Activated CD4-positive, alpha-beta memory T cell treated with anti-CD3 and anti-CD28 coated beads, Interleukin-2, amount 10 ng/mL, durations not matched to agents 7 days and 5 days (primary cell): Measurements from ENCODE around the gene CCT8. TPM values are rescaled to one million over a fixed set of nuclear protein-coding genes. Genes with fewer than 3 reads are reported as not detected.
A peak's percentile ranks its signal among the peaks of the same experiment; 100 is the strongest.
"Not testable (repeated sequence)": the region's sequence is repeated elsewhere in the genome, so short reads cannot be mapped to it uniquely, and the experiment has no call there.

Source experiments
- CTCF ChIA-PET: fragments of 350-600 bp; sonication (Branson Sonifier 250); formaldehyde crosslinking; loops from one replicate; lab custom pipeline; 2021; ENCODE audit warnings: antibody characterized with exemption, inconsistent platforms; lab: Charles Lee
- POLR2A ChIA-PET: fragments of 350-600 bp; sonication (Branson Sonifier 250); formaldehyde crosslinking; loops from one replicate; lab custom pipeline; 2021; ENCODE audit warnings: antibody characterized with exemption; lab: Charles Lee
- DNase-seq: peaks from one replicate; pipeline ENCODE4 v3.0.0-alpha.2; 2020
- H3K27ac Mint-ChIP-seq: one replicate; pipeline ENCODE4 v1.8.0; 2021; ENCODE audit warnings: mild to moderate bottlenecking, mixed read lengths
- H3K27me3 Mint-ChIP-seq: one replicate; pipeline ENCODE4 v1.8.0; 2021; ENCODE audit warnings: mixed read lengths
- H3K36me3 Mint-ChIP-seq: one replicate; pipeline ENCODE4 v1.8.0; 2021; ENCODE audit warnings: low read depth, mixed read lengths
- H3K4me1 Mint-ChIP-seq: one replicate; pipeline ENCODE4 v1.8.0; 2021; ENCODE audit warnings: mixed read lengths
- H3K4me3 Mint-ChIP-seq: one replicate; pipeline ENCODE4 v1.8.0; 2021; ENCODE audit warnings: mild to moderate bottlenecking, mixed read lengths
- H3K9me3 Mint-ChIP-seq: one replicate; pipeline ENCODE4 v1.8.0; 2021; ENCODE audit warnings: mixed read lengths
- total RNA-seq, 2 experiments: library from RNA; stranded (reverse); gene quantifications; one replicate each; pipeline ENCODE4 v1.2.3, GENCODE V29; 2021

Gene CCT8
- total RNA-seq, 2 experiments from 2014 or later = 214 to 216 TPM

DNA sequence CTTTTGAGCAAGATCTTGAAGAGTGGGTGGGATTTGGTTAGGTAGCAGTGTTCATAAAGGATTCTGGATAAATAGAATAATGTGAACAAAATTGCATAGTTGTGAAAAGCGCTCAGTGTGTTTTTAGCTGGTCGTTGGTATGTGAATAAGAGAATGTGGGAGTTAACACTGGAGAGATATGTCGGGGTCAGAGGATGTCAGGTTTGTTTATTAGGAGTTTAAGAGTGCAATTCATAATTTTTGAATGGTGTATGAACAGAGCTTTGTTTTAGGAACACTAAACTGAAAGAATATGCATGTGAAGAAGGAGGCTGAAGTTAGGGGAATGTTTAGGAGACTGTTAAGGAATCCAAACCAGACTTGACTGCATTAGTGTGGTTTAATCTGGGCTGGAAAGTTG lies 39.6 kb downstream of the CCT8 start:
- CTCF ChIA-PET = no interaction called here
- POLR2A ChIA-PET = interaction anchor here (0.7 to 1.3 kb wide), 3 partner anchors 9 to 31 kb away, joined by 3 to 4 read pairs (median 4); partner anchors contain the start of genes RWDD2B and USP16
- H3K27ac Mint-ChIP-seq = no peak overlapping the region

DNA sequence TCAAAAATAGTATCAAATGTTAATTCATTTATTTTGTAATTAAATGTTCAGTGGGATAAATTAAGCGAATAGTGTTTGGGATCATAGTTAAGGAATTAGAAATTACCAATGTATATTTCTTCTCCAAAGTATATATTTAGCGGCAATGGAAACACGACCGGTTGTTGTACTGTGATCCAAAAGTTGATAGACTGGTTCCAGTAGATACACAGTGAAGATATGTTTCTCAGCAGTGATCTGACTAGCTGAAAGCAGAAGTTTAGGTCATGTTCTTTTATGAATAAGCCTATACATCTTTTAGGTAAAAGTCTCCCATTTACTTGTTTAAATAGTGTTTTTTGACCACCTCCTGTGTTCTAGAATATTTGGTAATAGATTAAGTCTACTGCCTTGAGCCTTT lies 40.1 kb downstream of the CCT8 start:
- no peaks in the 10 kb centered on the region for H3K27me3 Mint-ChIP-seq
- H3K27ac Mint-ChIP-seq = no peak overlapping the region
- H3K36me3 Mint-ChIP-seq = peaks cover 66% of the 10 kb centered on the region
- DNase-seq = no peak
- H3K9me3 Mint-ChIP-seq = no peaks in the 10 kb centered on the region
- H3K4me3 Mint-ChIP-seq = no peak overlapping the region
- ChIA-PET CTCF (no interaction called here), POLR2A (interaction anchor here (0.7 to 1.3 kb wide), 3 partner anchors 8 to 31 kb away, joined by 3 to 4 read pairs (median 4); partner anchors contain the start of genes RWDD2B and USP16)
- H3K4me1 Mint-ChIP-seq = peaks cover 17% of the 10 kb centered on the region

More for the DNA sequence above, 39.6 kb downstream of the CCT8 start:
- peaks cover 17% of the 10 kb centered on the region for H3K4me1 Mint-ChIP-seq
- H3K9me3 Mint-ChIP-seq = no peaks in the 10 kb centered on the region
- H3K36me3 Mint-ChIP-seq = peaks cover 68% of the 10 kb centered on the region
- no peaks in the 10 kb centered on the region for H3K27me3 Mint-ChIP-seq
- DNase-seq = no peak
- no peak overlapping the region for H3K4me3 Mint-ChIP-seq

DNA sequence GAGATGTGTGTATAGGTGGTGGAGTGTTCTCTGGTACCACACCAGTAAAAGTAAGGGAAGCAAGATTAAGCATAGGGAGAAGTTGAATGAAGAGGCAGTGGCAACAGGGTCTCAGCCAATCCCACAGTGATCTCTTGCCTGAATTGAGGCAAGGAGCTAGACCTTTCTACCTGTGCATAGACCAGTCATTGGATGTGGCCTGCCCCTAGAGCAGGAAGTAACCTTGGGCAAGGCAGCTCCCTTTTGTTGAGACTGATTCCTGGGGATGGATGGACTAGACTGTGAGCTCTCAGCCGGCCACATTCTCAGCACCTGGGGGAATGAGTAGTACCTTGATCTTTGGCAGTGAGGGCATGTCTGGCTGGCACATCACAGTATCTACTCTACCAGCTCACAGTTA lies 42.5 kb downstream of the CCT8 start:
- peaks cover 52% of the 10 kb centered on the region for H3K36me3 Mint-ChIP-seq
- H3K9me3 Mint-ChIP-seq = no peaks in the 10 kb centered on the region
- H3K27ac Mint-ChIP-seq = no peak overlapping the region
- H3K27me3 Mint-ChIP-seq = no peaks in the 10 kb centered on the region
- CTCF ChIA-PET = no interaction called here
- no peak for DNase-seq
- POLR2A ChIA-PET = interaction anchor here (0.9 to 1.6 kb wide), 5 partner anchors 12 to 39 kb away, joined by 3 to 5 read pairs (median 4); partner anchors contain the start of genes LTN1 and RWDD2B
- no peak overlapping the region for H3K4me3 Mint-ChIP-seq
- H3K4me1 Mint-ChIP-seq = peaks cover 27% of the 10 kb centered on the region

DNA sequence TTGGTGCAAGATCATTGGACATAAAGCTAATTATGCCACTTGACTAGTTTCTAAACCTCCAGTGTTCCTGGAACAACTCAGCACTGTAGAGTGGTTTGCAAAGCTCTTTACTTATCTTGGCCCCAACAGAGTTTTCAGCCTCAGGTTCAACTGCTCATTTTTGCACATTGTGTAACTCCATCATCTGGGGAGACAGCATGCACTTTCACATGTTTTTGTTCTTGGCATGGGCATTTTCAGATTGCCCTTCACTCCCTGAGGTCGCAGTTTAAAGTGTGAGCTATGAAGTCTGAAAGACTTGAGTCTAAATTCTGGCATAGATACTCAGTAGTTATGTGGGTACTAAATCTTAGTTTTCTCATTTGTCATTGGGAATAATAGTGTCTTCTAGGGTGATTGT lies 43.9 kb downstream of the CCT8 start:
- H3K4me1 Mint-ChIP-seq = peaks cover 35% of the 10 kb centered on the region
- no peak overlapping the region for H3K27ac Mint-ChIP-seq
- ChIA-PET POLR2A (interaction anchor here (1.0 to 1.3 kb wide), 2 partner anchors 27 to 62 kb away, joined by 3 to 4 read pairs; no protein-coding TSS in a partner anchor), CTCF (no interaction called here)
- peaks cover 50% of the 10 kb centered on the region for H3K36me3 Mint-ChIP-seq
- DNase-seq = no peak
- no peaks in the 10 kb centered on the region for H3K9me3 Mint-ChIP-seq
- H3K4me3 Mint-ChIP-seq = no peak overlapping the region
- no peaks in the 10 kb centered on the region for H3K27me3 Mint-ChIP-seq

DNA sequence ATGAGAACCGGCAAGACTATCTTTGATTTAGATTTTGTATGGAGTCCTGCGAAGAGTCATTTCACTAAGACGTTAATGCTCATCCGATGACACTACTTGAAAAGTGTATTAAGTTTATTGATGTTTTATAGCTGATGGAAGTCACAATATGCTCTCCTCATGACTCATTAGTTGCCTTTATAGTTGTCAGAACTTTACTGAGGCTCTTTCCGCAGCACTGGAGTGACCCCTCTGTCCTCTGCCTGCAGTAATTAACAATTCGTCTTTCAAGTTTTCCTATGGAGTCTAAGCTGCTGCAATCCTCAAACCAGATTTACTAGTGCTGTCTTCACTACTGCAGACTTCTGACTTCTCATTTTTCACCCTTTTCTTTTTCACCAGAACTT lies 48.1 kb downstream of the CCT8 start:
- CTCF ChIA-PET = interaction anchor here (0.8 to 1.8 kb wide), 7 partner anchors 15 to 280 kb away, joined by 3 to 13 read pairs (median 4); partner anchors contain the start of genes CCT8 and LTN1
- POLR2A ChIA-PET = interaction anchor here (0.8 to 6.6 kb wide), 19 partner anchors 8 to 277 kb away, joined by 3 to 127 read pairs (median 5); partner anchors contain the start of genes BACH1, CCT8 and LTN1
- DNase-seq = no peak
- H3K27ac Mint-ChIP-seq = peak overlapping the region; percentile 95
- H3K27me3 Mint-ChIP-seq = no peaks in the 10 kb centered on the region
- H3K36me3 Mint-ChIP-seq = peaks cover 19% of the 10 kb centered on the region
- no peaks in the 10 kb centered on the region for H3K9me3 Mint-ChIP-seq
- H3K4me3 Mint-ChIP-seq = peak overlapping the region; percentile 98
- peaks cover 52% of the 10 kb centered on the region for H3K4me1 Mint-ChIP-seq

DNA sequence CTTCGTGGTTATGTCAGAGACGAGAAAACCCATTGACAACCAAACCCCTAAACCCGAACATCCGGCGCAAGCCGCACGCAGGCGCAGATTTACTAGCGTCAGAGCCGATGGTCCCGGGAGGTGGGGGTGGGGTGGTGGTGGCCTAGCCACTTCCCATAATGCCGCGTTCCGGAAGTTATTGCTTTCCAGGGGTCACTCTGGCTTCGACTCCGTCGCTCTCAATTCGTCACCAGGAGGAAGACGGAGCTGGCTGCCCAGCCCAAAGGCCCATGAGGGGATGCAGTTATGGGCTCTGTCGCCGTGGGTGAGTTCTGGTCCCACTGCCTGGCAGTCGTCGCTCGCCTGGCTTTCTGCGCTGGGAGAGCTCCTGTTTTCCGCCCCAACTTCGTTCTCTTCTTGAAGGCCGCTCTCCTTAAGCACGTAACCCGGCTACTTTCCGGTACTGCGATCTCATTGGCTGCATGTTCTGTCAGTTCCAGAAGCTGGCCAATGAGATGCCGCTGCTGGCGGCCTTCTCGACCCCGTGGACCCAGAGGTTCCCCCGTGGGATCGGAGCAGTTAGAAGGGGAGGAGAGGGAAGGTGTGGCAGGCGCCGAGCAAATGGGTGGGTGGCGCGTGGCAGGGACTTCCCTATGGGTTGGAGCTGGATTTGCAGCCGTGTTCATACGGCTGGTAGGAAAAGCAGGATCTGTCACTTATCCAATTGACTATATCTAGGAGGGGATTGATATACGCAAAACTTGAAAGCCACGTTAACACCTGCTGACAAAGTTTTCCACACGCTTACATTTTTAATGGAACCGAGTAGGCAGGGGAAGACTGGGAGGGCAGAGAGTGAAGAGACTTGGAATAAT lies 48.7 kb downstream of the CCT8 start, which contains the start of gene USP16:
Gene USP16, plus strand, starts transcription at position 195 of the 854 bp plus-strand sequence. CDS start 3,246 bp downstream, outside the sequence.
- H3K27me3 Mint-ChIP-seq = no peaks in the 10 kb centered on the region
- H3K4me1 Mint-ChIP-seq = peaks cover 57% of the 10 kb centered on the region
- POLR2A ChIA-PET = interaction anchor here (0.7 to 6.6 kb wide), 22 partner anchors 9 to 278 kb away, joined by 3 to 127 read pairs (median 4); partner anchors contain the start of genes BACH1, CCT8 and LTN1

DNA sequence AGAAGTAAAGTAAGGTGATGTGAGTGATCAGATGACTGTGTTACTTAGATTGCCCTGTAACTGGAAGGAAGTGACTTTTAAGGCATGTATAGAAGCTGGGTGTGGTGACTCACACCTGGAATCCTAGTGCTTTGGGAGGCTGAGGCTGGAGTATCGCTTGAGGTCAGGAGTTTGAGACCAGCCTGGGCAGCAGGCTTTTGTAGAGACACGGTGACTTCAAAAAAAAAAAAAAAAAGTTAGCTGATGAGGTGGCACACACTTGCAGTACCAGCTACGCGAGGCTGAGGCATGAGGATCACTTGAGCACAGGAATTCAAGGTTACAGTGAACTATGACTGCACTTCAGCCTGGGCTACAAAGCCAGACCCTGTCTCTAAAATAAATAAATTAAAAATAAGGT lies 51.3 kb downstream of the CCT8 start:
- ChIA-PET POLR2A (interaction anchor here (0.6 to 6.9 kb wide), 5 partner anchors 19 to 302 kb away, joined by 3 to 127 read pairs (median 49); partner anchors contain the start of genes CCT8 and LTN1), CTCF (interaction anchor here (1.0 to 1.8 kb wide), 3 partner anchors 13 to 30 kb away, joined by 3 to 8 read pairs (median 4); partner anchors contain the start of gene LTN1)
- Mint-ChIP-seq H3K4me1 (peaks cover 61% of the 10 kb centered on the region), H3K27me3 (no peaks in the 10 kb centered on the region), H3K4me3 (no peak overlapping the region), H3K27ac (peak overlapping the region; percentile 68), H3K36me3 (peaks cover 11% of the 10 kb centered on the region), H3K9me3 (no peaks in the 10 kb centered on the region)
- DNase-seq = no peak

More for the DNA sequence above, 48.7 kb downstream of the CCT8 start, which contains the start of gene USP16:
- peak within 1 kb of the TSS; percentile 98 for H3K4me3 Mint-ChIP-seq
- CTCF ChIA-PET = interaction anchor here (0.5 to 1.8 kb wide), 9 partner anchors 15 to 410 kb away, joined by 3 to 13 read pairs (median 3); partner anchors contain the start of genes CCT8 and LTN1
- H3K9me3 Mint-ChIP-seq = no peaks in the 10 kb centered on the region
- peak; percentile 95 for DNase-seq
- H3K27ac Mint-ChIP-seq = peak within 1 kb of the TSS; percentile 95
- peaks cover 15% of the 10 kb centered on the region for H3K36me3 Mint-ChIP-seq

DNA sequence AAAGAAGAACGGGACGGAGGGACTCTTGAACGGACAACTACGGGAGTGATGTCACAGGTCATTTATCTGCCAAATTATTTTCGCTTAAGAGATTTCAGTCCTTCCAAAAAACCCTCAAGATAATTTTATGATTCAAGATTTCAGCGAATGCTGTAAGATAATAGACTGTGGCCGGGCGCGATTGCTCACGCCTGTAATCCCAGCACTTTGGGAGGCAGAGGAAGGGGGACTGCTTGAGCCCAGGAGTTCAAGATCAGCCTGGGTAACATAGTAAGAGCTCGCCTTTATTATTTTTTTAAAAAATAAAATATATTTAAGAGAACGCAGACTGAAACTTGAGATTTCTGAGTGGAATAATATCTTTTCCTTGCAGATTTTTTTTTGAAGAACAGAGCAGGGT lies 54.9 kb downstream of the CCT8 start:
- ChIA-PET POLR2A (interaction anchor here (1.1 to 6.9 kb wide), 9 partner anchors 10 to 59 kb away, joined by 4 to 91 read pairs (median 7); partner anchors contain the start of genes CCT8 and LTN1), CTCF (interaction anchor here (1.1 to 2.4 kb wide), 4 partner anchors 11 to 62 kb away, joined by 3 to 18 read pairs (median 4); partner anchors contain the start of gene LTN1)
- peak overlapping the region; percentile 86 for H3K27ac Mint-ChIP-seq
- peaks cover 4% of the 10 kb centered on the region for H3K36me3 Mint-ChIP-seq
- no peaks in the 10 kb centered on the region for H3K9me3 Mint-ChIP-seq
- peaks cover 41% of the 10 kb centered on the region for H3K4me1 Mint-ChIP-seq
- H3K27me3 Mint-ChIP-seq = no peaks in the 10 kb centered on the region
- H3K4me3 Mint-ChIP-seq = peak overlapping the region; percentile 82
- no peak for DNase-seq

DNA sequence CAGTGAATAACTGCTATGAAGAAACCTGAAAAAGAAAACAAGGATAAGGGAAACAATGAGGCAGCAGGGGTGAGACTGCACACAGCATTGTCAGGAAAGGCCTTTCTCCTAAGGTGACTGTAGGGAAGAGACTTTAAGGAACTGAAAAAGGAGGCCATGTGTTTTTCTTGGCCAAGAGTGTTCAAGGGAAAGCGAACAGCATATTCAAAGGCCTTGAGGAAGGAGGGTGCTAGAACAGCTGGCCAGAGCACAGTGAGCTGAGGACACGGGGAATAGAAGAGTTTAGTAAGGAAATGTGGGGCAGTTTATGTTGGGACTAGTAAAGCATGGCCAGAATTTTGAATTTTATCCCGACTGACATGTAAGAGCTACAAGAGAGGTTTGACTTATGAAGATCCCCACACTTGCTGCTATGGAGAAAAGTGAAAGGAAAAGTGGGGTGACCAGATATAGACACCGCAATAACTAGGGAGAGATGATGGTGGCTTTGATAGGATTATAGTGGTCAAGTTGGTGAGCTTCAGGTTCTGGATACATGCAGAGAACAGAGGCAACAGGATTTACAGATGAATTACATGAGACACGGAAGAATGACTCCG lies 55.7 kb downstream of the CCT8 start:
- ChIA-PET CTCF (interaction anchor here (2.4 kb wide), 1 partner anchor 15 kb away, joined by 18 read pairs; no protein-coding TSS in a partner anchor), POLR2A (interaction anchor here (1.2 to 6.9 kb wide), 6 partner anchors 9 to 59 kb away, joined by 4 to 91 read pairs (median 26); partner anchors contain the start of genes CCT8 and LTN1)
- no peak for DNase-seq
- Mint-ChIP-seq H3K4me3 (peak overlapping the region; percentile 82), H3K36me3 (peaks cover 4% of the 10 kb centered on the region), H3K4me1 (peaks cover 35% of the 10 kb centered on the region), H3K27ac (peak overlapping the region; percentile 86), H3K27me3 (no peaks in the 10 kb centered on the region), H3K9me3 (no peaks in the 10 kb centered on the region)

DNA sequence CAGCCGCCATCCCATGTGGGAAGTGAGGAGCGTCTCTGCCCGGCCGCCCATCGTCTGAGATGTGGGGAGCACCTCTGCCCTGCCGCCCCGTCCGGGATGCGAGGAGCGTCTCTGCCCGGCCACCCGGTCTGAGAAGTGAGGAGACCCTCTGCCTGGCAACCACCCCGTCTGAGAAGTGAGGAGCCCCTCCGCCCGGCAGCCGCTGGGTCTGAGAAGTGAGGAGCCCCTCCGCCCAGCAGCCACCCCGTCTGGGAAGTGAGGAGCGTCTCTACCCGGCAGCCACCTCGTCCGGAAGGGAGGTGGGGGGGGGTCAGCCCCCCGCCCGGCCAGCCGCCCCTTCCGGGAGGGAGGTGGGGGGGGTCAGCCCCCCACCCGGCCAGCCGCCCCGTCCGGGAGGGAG lies 62.2 kb downstream of the CCT8 start:
- DNase-seq, H3K27me3 Mint-ChIP-seq: not testable (repeated sequence)

DNA sequence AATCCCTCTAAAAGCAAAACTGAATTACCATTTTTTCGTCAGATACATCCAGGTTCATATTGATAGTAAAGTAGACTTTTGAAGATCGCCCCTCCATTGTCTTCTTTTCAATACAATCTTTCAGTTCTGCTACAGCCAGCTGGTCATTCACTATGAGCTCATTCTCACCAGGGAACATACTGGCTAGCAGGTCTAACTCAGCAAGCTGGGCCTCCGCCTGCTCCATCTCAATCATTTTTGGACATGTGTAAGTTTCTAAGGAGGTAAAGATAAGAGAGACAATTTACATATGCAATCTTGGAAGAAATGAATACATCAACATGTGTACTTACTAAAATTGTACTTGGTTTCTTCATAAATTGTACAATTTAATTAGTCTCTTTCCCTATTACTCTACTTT lies 65.1 kb downstream of the CCT8 start:
- Mint-ChIP-seq H3K4me1 (peaks cover 3% of the 10 kb centered on the region), H3K27me3 (no peaks in the 10 kb centered on the region)
- CTCF ChIA-PET = interaction anchor here (1.2 to 1.4 kb wide), 2 partner anchors 10 to 14 kb away, joined by 3 read pairs; partner anchors contain the start of gene RWDD2B

More for the DNA sequence above, 62.2 kb downstream of the CCT8 start:
- CTCF ChIA-PET, H3K9me3 Mint-ChIP-seq, POLR2A ChIA-PET, H3K4me3 Mint-ChIP-seq, H3K27ac Mint-ChIP-seq, H3K4me1 Mint-ChIP-seq: not testable (repeated sequence)
- peaks cover 12% of the 10 kb centered on the region for H3K36me3 Mint-ChIP-seq

DNA sequence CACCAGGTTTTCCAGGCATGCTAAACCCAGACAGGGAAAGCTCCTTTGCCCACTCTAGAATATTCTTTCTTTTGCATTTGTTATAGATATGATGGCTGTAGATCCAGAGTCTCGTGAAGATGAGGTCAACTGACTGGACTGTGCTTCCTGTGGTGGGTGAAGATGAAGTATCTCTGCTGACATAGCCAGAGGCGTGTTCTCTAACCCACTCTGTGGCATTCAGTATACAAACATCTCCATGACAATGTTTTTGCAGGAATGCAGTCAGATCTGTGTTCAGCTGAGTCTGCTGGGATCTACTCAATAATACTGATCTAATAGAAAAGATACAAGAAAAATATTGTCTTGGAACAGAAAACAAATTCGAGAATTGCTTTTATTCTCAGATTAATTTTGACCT lies 65.6 kb downstream of the CCT8 start:
- Mint-ChIP-seq H3K36me3 (peaks cover 15% of the 10 kb centered on the region), H3K9me3 (no peaks in the 10 kb centered on the region), H3K4me1 (peaks cover 3% of the 10 kb centered on the region), H3K27me3 (no peaks in the 10 kb centered on the region), H3K27ac (no peak overlapping the region), H3K4me3 (no peak overlapping the region)
- no peak for DNase-seq
- CTCF ChIA-PET = interaction anchor here (1.1 to 1.2 kb wide), 2 partner anchors 11 to 65 kb away, joined by 3 read pairs; partner anchors contain the start of gene RWDD2B
- POLR2A ChIA-PET = interaction anchor here (1.7 to 2.4 kb wide), 2 partner anchors 11 to 17 kb away, joined by 4 to 7 read pairs; partner anchors contain the start of gene USP16

More for the DNA sequence above, 65.1 kb downstream of the CCT8 start:
- Mint-ChIP-seq H3K36me3 (peaks cover 15% of the 10 kb centered on the region), H3K9me3 (no peaks in the 10 kb centered on the region), H3K4me3 (no peak overlapping the region), H3K27ac (no peak overlapping the region)
- DNase-seq = no peak
- POLR2A ChIA-PET = interaction anchor here (1.7 to 2.4 kb wide), 2 partner anchors 10 to 17 kb away, joined by 4 to 7 read pairs; partner anchors contain the start of gene USP16
